Right lobe of liver (tissue), 6 donors: ENCODE data around the gene RAP1GAP2. TPM values are rescaled to one million over a fixed set of nuclear protein-coding genes. Genes with fewer than 3 reads are reported as not detected.

ENCODE experiments used
- ATAC-seq, 4 donors: fragments of 200-7000 bp; cut with Tn5 transposase; one replicate each; pipeline ENCODE4 v1.9.1; 2020; ENCODE audit warnings: mild to moderate bottlenecking in 4 of 4, moderate library complexity in 4 of 4
- DNase-seq, 3 donors: peaks; one replicate each; pipeline ENCODE4 v3.0.0-alpha.2; 2020
- H3K27ac ChIP-seq, 3 donors: fragments of 200-600 bp; one replicate each; pipeline ENCODE4 v1.8.0; 2022
- H3K27me3 ChIP-seq, 2 donors: fragments of 200-600 bp; one replicate each; pipeline ENCODE4 v1.8.0; 2022
- H3K36me3 ChIP-seq, 4 donors: fragments of 200-600 bp; sonication (generic) in 1 of 4; one replicate each; pipeline versions ENCODE4 v1.5.1 to v1.8.0; 2017 to 2022; ENCODE audit warnings: control low read depth in 1 of 4
- H3K4me1 ChIP-seq, 4 donors: fragments of 200-600 bp; sonication (generic) in 1 of 4; one replicate each; pipeline versions ENCODE4 v1.5.1 to v1.8.0; 2017 to 2022; ENCODE audit warnings: control low read depth in 1 of 4
- H3K4me3 ChIP-seq, 3 donors: fragments of 200-600 bp; one replicate each; pipeline ENCODE4 v1.8.0; 2022
- H3K9me3 ChIP-seq, 4 donors: fragments of 200-600 bp; sonication (generic) in 1 of 4; one replicate each; pipeline versions ENCODE4 v1.5.1 to v1.8.0; 2017 to 2022; ENCODE audit warnings: control low read depth in 1 of 4
- POLR2A ChIP-seq: fragments of 450-650 bp; IDR thresholded peaks from one replicate; pipeline ENCODE4 v1.6.1; 2017; ENCODE audit warnings: antibody characterized with exemption, mild to moderate bottlenecking
- WGBS: methylation state at CpG from one replicate; pipeline ENCODE4 v1.1.6; 2018; ENCODE audit warnings: low coverage, low lambda C conversion rate; ENCODE audit not compliant: insufficient coverage; ENCODE audit errors: missing lambda C conversion rate; 5-methylcytosine and 5-hydroxymethylcytosine counted together
- intact Hi-C, 2 donors: fragments of 100-400 bp; cut with DNase I; formaldehyde crosslinking; loops; one replicate each; pipeline versions ENCODE4 v1.11.2 to v1.14.1; 2022
- total RNA-seq, 6 experiments: library from RNA; depleted of rRNA in 2 of 6; stranded (reverse); fragments of >200 nt in 2 of 6; fragmentation: NEBNext Ultra II Directional in 3 of 6; extraction: Animal tissue kit (Norgen Biotek cat#: 25700) in 3 of 6; gene quantifications; one replicate each; pipeline versions ENCODE4 v1.1.0 to v1.2.4, GENCODE V29; 2016 to 2023
- TF ChIP-seq, protein P1 (sequence below), 4 donors: fragments of 200-600 bp in 3 of 4; fragments of 450-650 bp in 1 of 4; IDR thresholded peaks; one replicate each; pipeline versions ENCODE4 v1.5.1 to v1.8.0; 2016 to 2022; ENCODE audit warnings: antibody characterized with exemption in 4 of 4, mild to moderate bottlenecking in 2 of 4
- donor health status: DM: no; HTN: yes; CAD: no.
- donor health status: DM: no; HTN: no; CAD: no.
- donor health status: DM: no; HTN: no; CAD: no.
- donor health status: DM: no; HTN: yes; CAD: no.
- donor health status: DM: no; HTN: yes; CAD: no.

The RAP1GAP2 gene
- total RNA-seq, 6 experiments from 2014 or later = 1.0 to 3.8 (median 1.8) TPM

DNA sequence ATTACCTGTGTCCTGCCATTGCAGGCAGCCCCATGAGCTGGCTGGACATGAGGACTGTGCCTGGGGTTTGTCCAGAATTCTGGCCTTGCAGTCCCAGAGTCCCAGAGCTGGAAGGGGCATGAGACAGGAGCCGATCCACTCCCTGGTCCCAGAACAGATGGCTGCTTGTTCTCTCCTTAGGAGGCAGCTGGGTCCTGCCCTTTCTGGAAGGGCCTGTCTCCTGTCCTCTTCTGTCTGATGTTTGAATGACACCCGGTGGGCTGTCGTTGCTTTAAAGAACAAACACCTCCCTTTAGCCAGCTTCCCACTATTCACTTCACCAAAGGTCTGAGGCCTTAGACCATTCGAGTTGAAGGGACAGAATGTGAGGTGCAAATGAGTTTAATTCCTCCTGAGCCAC, 63.8 kb downstream of the RAP1GAP2 start:
- ATAC-seq (no peak), DNase-seq (no peak)
- H3K27me3 ChIP-seq = peaks cover 0 to 4% of the 10 kb centered on the region in 2 donors
- WGBS = 78% methylated on average over 1 of the region's 4 CpGs
- H3K4me1 ChIP-seq = no peaks in the 10 kb centered on the region
- H3K36me3 ChIP-seq = no peaks in the 10 kb centered on the region
- H3K27ac ChIP-seq = no peak overlapping the region
- intact Hi-C loops = no loop called here
- TF ChIP-seq POLR2A = no peak
- TF ChIP-seq, protein P1, sequence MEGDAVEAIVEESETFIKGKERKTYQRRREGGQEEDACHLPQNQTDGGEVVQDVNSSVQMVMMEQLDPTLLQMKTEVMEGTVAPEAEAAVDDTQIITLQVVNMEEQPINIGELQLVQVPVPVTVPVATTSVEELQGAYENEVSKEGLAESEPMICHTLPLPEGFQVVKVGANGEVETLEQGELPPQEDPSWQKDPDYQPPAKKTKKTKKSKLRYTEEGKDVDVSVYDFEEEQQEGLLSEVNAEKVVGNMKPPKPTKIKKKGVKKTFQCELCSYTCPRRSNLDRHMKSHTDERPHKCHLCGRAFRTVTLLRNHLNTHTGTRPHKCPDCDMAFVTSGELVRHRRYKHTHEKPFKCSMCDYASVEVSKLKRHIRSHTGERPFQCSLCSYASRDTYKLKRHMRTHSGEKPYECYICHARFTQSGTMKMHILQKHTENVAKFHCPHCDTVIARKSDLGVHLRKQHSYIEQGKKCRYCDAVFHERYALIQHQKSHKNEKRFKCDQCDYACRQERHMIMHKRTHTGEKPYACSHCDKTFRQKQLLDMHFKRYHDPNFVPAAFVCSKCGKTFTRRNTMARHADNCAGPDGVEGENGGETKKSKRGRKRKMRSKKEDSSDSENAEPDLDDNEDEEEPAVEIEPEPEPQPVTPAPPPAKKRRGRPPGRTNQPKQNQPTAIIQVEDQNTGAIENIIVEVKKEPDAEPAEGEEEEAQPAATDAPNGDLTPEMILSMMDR (IDR thresholded peaks at IDR 0.05) = no peak
- H3K4me3 ChIP-seq = no peak overlapping the region
- no peaks in the 10 kb centered on the region for H3K9me3 ChIP-seq

DNA sequence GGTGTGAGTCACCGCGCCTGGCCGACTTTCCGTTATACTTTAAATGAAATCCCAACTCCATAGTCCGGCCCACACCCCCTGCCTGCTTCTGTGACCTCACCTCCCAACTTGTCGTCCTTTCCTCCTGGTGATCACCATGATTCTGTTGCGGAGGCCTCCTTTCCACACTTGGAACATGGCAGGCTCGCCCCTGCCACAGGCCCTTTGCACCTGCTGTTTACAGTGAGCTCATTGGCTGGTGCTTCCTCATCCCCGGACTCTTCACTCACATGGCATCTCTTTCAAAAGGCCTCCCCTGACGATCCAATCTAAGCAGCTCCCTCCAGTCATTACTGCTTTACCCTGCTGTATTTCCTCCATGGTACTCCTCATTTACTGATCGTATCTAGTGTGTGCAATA, 64.6 kb downstream of the RAP1GAP2 start:
- H3K4me1 ChIP-seq = no peaks in the 10 kb centered on the region
- H3K9me3 ChIP-seq = no peaks in the 10 kb centered on the region
- no peak overlapping the region for H3K27ac ChIP-seq
- no peaks in the 10 kb centered on the region for H3K27me3 ChIP-seq
- no peak overlapping the region for H3K4me3 ChIP-seq
- no peak for ATAC-seq
- intact Hi-C loops = no loop called here
- DNase-seq = no peak
- H3K36me3 ChIP-seq = no peaks in the 10 kb centered on the region
- WGBS = 84% methylated on average over 11 of the region's 11 CpGs
- TF ChIP-seq POLR2A = no peak
- TF ChIP-seq, protein P1 (IDR thresholded peaks at IDR 0.05) = no peak

DNA sequence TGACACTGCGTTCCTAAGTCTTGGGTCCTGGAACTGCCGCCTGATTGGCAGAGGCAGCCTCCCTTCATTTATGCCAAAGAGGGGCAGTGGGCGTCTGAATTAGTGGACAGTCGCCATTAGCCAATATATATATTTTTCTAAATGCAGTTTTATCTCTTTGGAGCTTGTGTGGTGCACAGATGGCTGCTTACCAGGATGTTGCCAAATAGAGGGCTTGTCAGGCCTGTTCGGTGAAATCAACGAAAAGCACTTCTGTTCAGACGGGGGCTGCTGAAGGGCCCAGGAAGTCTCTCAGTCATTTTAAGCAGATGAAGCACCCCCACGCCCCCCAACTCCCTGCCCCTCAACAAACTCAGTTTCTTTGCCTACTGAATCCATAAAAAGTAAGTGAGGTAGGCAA, 66.0 kb downstream of the RAP1GAP2 start:
- H3K36me3 ChIP-seq = no peaks in the 10 kb centered on the region
- H3K27ac ChIP-seq = no peak overlapping the region
- intact Hi-C loops = no loop called here
- no peaks in the 10 kb centered on the region for H3K9me3 ChIP-seq
- DNase-seq (no peak), ATAC-seq (no peak)
- 75% methylated on average over 6 of the region's 8 CpGs for WGBS
- TF ChIP-seq POLR2A = no peak
- TF ChIP-seq, protein P1 (IDR thresholded peaks at IDR 0.05) = no peak
- H3K4me3 ChIP-seq = no peak overlapping the region
- H3K4me1 ChIP-seq = no peaks in the 10 kb centered on the region
- no peaks in the 10 kb centered on the region for H3K27me3 ChIP-seq

DNA sequence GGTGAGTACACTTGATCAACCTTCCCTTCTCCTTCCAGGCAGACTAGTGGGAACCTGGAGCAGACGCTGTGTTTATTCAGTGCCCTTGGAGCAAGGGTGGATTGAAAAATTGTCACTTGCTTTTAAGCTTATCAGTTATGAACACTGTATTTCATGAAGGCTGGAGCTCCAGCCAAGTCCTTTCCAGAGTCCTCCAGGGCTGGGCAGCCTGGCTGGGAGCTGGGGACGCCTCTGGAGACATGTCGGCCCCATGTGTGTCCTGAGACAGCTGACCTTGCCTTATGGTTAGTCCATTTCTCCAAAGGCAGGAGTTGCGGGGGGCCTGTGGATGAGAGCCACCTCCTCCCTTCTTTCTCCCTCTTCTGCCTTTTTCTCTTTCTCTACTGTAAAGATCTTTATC, 67.0 kb downstream of the RAP1GAP2 start:
- no peak overlapping the region for H3K27ac ChIP-seq
- no peaks in the 10 kb centered on the region for H3K36me3 ChIP-seq
- DNase-seq (no peak), ATAC-seq (no peak)
- TF ChIP-seq, protein P1 (IDR thresholded peaks at IDR 0.05) = no peak
- no peak for TF ChIP-seq POLR2A
- H3K9me3 ChIP-seq = no peaks in the 10 kb centered on the region
- no peak overlapping the region for H3K4me3 ChIP-seq
- no peaks in the 10 kb centered on the region for H3K4me1 ChIP-seq
- intact Hi-C loops = no loop called here
- H3K27me3 ChIP-seq = no peaks in the 10 kb centered on the region
- whole genome bisulfite sequencing = 88% methylated on average over 2 of the region's 4 CpGs

DNA sequence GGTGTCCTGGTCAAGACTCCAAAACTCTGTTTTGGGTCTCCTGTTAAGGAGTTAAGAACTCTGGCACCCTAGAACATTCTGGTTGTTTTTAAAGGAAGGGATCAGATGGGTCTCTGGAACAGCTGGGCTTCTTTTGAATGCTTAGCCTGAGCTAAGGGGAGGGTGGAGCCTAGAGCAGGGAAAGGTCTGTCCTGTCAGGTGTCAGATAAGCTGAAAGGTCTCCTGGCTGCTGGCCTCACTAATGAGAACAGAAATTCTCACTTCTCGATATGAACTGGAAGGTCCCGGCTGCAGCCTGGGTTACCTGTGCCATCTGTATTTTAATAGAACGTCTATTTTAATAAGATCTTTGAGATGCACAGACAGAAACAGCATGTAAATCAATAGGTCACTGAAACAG, 69.0 kb downstream of the RAP1GAP2 start:
- Histone ChIP-seq H3K27ac (no peak overlapping the region), H3K36me3 (no peaks in the 10 kb centered on the region), H3K27me3 (no peaks in the 10 kb centered on the region), H3K9me3 (no peaks in the 10 kb centered on the region), H3K4me3 (no peak overlapping the region), H3K4me1 (no peaks in the 10 kb centered on the region)
- TF ChIP-seq POLR2A = no peak
- TF ChIP-seq, protein P1 (IDR thresholded peaks at IDR 0.05) = no peak
- no peak for DNase-seq
- ATAC-seq = no peak
- WGBS = 34% methylated on average over 3 of the region's 3 CpGs
- intact Hi-C loops = no loop called here
